OCI-LY3 (cell line): ENCODE data around the gene JRKL.

Source experiments
- CTCF ChIP-seq: fragments of 200-600, 300-600 bp; sonication (generic); IDR thresholded peaks from 2 replicates; pipeline ENCODE4 v1.5.1; 2014; ENCODE audit warnings: antibody characterized with exemption, low read length, low read depth
- EZH2phosphoT487 ChIP-seq: fragments of 200-600 bp; shearing (Covaris generic); IDR thresholded peaks from 2 replicates; pipeline ENCODE4 v1.6.1; 2018; ENCODE audit warnings: antibody characterized with exemption, mixed run types, low read depth

- no peak for TF ChIP-seq CTCF
- no peak for TF ChIP-seq EZH2phosphoT487
These were observed 31.5 kb upstream of the JRKL start for GRCh38 chr11:96358321-96358720.
